HepG2 (cell line): Measurements from ENCODE around the gene ICAM3. TPM values are rescaled to one million over a fixed set of nuclear protein-coding genes. Genes with fewer than 3 reads are reported as not detected.

ENCODE experiments used
- FOXK2 ChIP-seq: fragments of 450-650 bp; IDR thresholded peaks from 2 replicates; pipeline ENCODE4 v1.6.1; 2016
- ISX ChIP-seq: sonication (generic); formaldehyde crosslinking; conservative IDR thresholded peaks from 2 replicates; pipeline ENCODE4 v1.5.0; 2020; ENCODE audit warnings: missing genetic modification reagents
- KDM5B ChIP-seq: sonication (generic); formaldehyde crosslinking; IDR thresholded peaks from 2 replicates; pipeline ENCODE4 v1.4.0; 2020; ENCODE audit warnings: missing genetic modification reagents, mild to moderate bottlenecking, borderline replicate concordance
- MAZ ChIP-seq, 2 experiments: sonication (generic) in 1 of 2; formaldehyde crosslinking in 1 of 2; IDR thresholded peaks; 2 replicates each; pipeline versions ENCODE4 v1.5.0 to v1.6.1; 2012 to 2020; ENCODE audit warnings: low read depth in 2 of 2, mild to moderate bottlenecking in 2 of 2, borderline replicate concordance in 1 of 2, improper control_type of control experiment in 1 of 2, low read length in 1 of 2, missing genetic modification reagents in 1 of 2, moderate library complexity in 1 of 2
- MYC ChIP-seq: sonication (generic); formaldehyde crosslinking; IDR thresholded peaks from 2 replicates; pipeline ENCODE4 v1.9.0; 2021; ENCODE audit warnings: missing genetic modification reagents, borderline replicate concordance
- PTBP1 ChIP-seq: fragments of 200-400 bp; formaldehyde crosslinking; IDR thresholded peaks from 2 replicates; pipeline ENCODE4 v1.6.1; 2018; ENCODE audit warnings: low read length, low read depth; ENCODE audit not compliant: poor library complexity, severe bottlenecking
- SKI ChIP-seq: fragments of 450-650 bp; IDR thresholded peaks from one replicate; pipeline ENCODE4 v1.6.1; 2018; ENCODE audit warnings: mild to moderate bottlenecking; ENCODE audit not compliant: partially characterized antibody
- ZNF224 ChIP-seq: sonication (generic); formaldehyde crosslinking; IDR thresholded peaks from 2 replicates; pipeline ENCODE4 v1.5.0; 2020; ENCODE audit warnings: mild to moderate bottlenecking, missing genetic modification reagents
- ZNF446 ChIP-seq: sonication (generic); formaldehyde crosslinking; IDR thresholded peaks from 2 replicates; pipeline ENCODE4 v1.5.0; 2020; ENCODE audit warnings: mild to moderate bottlenecking, missing genetic modification reagents
- ZNF674 ChIP-seq: sonication (generic); formaldehyde crosslinking; IDR thresholded peaks from 2 replicates; pipeline ENCODE4 v1.5.0; 2020; ENCODE audit warnings: low read depth, mild to moderate bottlenecking, missing genetic modification reagents
- ZNF766 ChIP-seq: sonication (generic); formaldehyde crosslinking; IDR thresholded peaks from 2 replicates; pipeline ENCODE4 v1.5.0; 2020; ENCODE audit warnings: missing genetic modification reagents, borderline replicate concordance
- ZNF788 ChIP-seq: sonication (generic); formaldehyde crosslinking; IDR thresholded peaks from 2 replicates; pipeline ENCODE4 v1.5.0; 2020; ENCODE audit warnings: mild to moderate bottlenecking, missing genetic modification reagents, borderline replicate concordance
- polyA plus RNA-seq, 8 experiments: library from polyadenylated mRNA; depleted of rRNA in 3 of 8; stranded (reverse) in 7 of 8; unstranded in 1 of 8; fragments of >200 nt; fragmentation: Illumina TruSeq in 4 of 8; extraction: Trizol in 4 of 8; gene quantifications; 2 replicates each; pipeline versions ENCODE4 v1.2.1 to v1.2.3, GENCODE V29; 2011 to 2016; ENCODE audit warnings: low read depth in 4 of 8, missing spikeins in 1 of 8, mixed read lengths in 1 of 8; ENCODE audit not compliant: insufficient read depth in 1 of 8
- total RNA-seq, 5 experiments: library from RNA; depleted of rRNA; stranded (reverse); fragments of >200 nt; fragmentation: Illumina TruSeq; extraction: Trizol; gene quantifications; 2 replicates each; pipeline ENCODE4 v1.2.3, GENCODE V29; 2016; ENCODE audit warnings: low read depth in 1 of 5
- TF ChIP-seq, protein P1 (sequence below): sonication (generic); formaldehyde crosslinking; IDR thresholded peaks from 2 replicates; pipeline ENCODE4 v1.4.0; 2020; ENCODE audit warnings: missing genetic modification reagents
- TF ChIP-seq, protein P2 (sequence below): sonication (generic); formaldehyde crosslinking; conservative IDR thresholded peaks from 2 replicates; pipeline ENCODE4 v1.4.0; 2020; ENCODE audit warnings: mild to moderate bottlenecking, missing genetic modification reagents, moderate library complexity
- TF ChIP-seq, protein P3 (sequence below): sonication (generic); formaldehyde crosslinking; IDR thresholded peaks from 2 replicates; pipeline ENCODE4 v1.5.0; 2020; ENCODE audit warnings: mild to moderate bottlenecking, missing genetic modification reagents
- TF ChIP-seq, protein P4 (sequence below): sonication (generic); formaldehyde crosslinking; IDR thresholded peaks from 2 replicates; pipeline ENCODE4 v1.8.1; 2023; ENCODE audit warnings: mild to moderate bottlenecking, missing genetic modification reagents

ICAM3 gene
- total and polyA plus RNA-seq, 2 of the 13 experiments (the other 11 are each of a cell fraction or from before 2014, with no cell fraction given), result 14.1 to 21.0 TPM

DNA sequence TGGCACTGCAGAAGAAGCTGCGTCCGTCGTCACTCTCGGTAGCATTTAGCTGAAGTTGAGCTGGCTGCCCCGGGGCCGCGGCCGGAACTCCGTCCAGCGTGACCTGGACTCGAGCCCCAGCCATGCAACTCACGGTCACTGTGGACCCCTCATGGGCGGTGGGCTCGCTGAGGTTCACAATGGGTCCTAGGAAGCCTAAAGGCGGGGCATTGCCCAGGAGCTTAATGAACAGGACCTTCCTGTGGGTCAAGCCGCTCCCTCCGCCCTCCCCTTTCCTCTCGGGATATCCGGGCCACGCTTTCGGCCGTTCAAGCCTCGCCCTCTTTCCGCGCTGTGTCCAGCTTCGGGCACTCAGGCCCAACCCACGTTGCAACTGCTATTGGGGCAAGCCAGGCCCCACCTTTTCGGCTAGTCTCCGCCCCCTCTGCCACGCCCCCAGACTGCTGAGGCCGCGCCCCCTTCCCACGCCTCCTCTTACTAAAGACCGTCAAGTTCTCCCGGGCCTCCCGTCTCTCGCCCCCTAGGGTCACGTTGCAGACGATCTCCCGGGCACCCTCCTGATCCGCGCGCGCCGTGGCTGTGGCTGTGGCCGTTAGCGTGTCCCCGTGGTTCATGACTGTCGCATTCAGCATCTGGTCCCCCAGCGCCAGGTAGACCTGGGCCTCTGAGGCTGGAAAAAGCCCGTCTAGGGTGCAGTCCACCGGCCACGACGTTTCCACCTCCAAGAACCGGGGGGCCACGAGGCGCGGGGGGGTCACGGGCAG is 4.7 kb downstream of the ICAM3 start (continued):
- TF ChIP-seq, protein P1, sequence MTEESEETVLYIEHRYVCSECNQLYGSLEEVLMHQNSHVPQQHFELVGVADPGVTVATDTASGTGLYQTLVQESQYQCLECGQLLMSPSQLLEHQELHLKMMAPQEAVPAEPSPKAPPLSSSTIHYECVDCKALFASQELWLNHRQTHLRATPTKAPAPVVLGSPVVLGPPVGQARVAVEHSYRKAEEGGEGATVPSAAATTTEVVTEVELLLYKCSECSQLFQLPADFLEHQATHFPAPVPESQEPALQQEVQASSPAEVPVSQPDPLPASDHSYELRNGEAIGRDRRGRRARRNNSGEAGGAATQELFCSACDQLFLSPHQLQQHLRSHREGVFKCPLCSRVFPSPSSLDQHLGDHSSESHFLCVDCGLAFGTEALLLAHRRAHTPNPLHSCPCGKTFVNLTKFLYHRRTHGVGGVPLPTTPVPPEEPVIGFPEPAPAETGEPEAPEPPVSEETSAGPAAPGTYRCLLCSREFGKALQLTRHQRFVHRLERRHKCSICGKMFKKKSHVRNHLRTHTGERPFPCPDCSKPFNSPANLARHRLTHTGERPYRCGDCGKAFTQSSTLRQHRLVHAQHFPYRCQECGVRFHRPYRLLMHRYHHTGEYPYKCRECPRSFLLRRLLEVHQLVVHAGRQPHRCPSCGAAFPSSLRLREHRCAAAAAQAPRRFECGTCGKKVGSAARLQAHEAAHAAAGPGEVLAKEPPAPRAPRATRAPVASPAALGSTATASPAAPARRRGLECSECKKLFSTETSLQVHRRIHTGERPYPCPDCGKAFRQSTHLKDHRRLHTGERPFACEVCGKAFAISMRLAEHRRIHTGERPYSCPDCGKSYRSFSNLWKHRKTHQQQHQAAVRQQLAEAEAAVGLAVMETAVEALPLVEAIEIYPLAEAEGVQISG (CRISPR knock-in tag), result peak; percentile 77
- TF ChIP-seq FOXK2 (no peak), PTBP1 (no peak), ZNF446 (CRISPR knock-in tag) (no peak), SKI (no peak), ZNF224 (no peak), ZNF788 (CRISPR knock-in tag) (peak; percentile 74; the same call in 1 of the 2 replicates), ZNF674 (CRISPR knock-in tag) (0 out of 2 replicates have a peak, but pooled peaks have one; percentile 51), KDM5B (CRISPR knock-in tag) (peak; percentile 88), MAZ (IDR thresholded peaks at IDR 0.05; ENCODE audit: borderline replicate concordance, low read depth, low read length) (peak; percentile 58), MAZ (CRISPR knock-in tag; IDR thresholded peaks at IDR 0.05; ENCODE audit: low read depth) (peak; percentile 78), ZNF766 (CRISPR knock-in tag) (0 out of 2 replicates have a peak, but pooled peaks have one; percentile 35), MYC (CRISPR knock-in tag) (peak; percentile 87; the same call in 1 of the 2 replicates), ISX (peak; percentile 54; the same call in 1 of the 2 replicates)
- TF ChIP-seq, protein P2, sequence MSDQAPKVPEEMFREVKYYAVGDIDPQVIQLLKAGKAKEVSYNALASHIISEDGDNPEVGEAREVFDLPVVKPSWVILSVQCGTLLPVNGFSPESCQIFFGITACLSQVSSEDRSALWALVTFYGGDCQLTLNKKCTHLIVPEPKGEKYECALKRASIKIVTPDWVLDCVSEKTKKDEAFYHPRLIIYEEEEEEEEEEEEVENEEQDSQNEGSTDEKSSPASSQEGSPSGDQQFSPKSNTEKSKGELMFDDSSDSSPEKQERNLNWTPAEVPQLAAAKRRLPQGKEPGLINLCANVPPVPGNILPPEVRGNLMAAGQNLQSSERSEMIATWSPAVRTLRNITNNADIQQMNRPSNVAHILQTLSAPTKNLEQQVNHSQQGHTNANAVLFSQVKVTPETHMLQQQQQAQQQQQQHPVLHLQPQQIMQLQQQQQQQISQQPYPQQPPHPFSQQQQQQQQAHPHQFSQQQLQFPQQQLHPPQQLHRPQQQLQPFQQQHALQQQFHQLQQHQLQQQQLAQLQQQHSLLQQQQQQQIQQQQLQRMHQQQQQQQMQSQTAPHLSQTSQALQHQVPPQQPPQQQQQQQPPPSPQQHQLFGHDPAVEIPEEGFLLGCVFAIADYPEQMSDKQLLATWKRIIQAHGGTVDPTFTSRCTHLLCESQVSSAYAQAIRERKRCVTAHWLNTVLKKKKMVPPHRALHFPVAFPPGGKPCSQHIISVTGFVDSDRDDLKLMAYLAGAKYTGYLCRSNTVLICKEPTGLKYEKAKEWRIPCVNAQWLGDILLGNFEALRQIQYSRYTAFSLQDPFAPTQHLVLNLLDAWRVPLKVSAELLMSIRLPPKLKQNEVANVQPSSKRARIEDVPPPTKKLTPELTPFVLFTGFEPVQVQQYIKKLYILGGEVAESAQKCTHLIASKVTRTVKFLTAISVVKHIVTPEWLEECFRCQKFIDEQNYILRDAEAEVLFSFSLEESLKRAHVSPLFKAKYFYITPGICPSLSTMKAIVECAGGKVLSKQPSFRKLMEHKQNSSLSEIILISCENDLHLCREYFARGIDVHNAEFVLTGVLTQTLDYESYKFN (CRISPR knock-in tag), result peak; percentile 16; the same call in 1 of the 2 replicates
- TF ChIP-seq, protein P3, sequence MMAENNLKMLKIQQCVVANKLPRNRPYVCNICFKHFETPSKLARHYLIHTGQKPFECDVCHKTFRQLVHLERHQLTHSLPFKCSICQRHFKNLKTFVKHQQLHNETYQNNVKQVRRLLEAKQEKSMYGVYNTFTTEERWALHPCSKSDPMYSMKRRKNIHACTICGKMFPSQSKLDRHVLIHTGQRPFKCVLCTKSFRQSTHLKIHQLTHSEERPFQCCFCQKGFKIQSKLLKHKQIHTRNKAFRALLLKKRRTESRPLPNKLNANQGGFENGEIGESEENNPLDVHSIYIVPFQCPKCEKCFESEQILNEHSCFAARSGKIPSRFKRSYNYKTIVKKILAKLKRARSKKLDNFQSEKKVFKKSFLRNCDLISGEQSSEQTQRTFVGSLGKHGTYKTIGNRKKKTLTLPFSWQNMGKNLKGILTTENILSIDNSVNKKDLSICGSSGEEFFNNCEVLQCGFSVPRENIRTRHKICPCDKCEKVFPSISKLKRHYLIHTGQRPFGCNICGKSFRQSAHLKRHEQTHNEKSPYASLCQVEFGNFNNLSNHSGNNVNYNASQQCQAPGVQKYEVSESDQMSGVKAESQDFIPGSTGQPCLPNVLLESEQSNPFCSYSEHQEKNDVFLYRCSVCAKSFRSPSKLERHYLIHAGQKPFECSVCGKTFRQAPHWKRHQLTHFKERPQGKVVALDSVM (CRISPR knock-in tag), result peak; percentile 20; the same call in 1 of the 2 replicates
- TF ChIP-seq, protein P4, sequence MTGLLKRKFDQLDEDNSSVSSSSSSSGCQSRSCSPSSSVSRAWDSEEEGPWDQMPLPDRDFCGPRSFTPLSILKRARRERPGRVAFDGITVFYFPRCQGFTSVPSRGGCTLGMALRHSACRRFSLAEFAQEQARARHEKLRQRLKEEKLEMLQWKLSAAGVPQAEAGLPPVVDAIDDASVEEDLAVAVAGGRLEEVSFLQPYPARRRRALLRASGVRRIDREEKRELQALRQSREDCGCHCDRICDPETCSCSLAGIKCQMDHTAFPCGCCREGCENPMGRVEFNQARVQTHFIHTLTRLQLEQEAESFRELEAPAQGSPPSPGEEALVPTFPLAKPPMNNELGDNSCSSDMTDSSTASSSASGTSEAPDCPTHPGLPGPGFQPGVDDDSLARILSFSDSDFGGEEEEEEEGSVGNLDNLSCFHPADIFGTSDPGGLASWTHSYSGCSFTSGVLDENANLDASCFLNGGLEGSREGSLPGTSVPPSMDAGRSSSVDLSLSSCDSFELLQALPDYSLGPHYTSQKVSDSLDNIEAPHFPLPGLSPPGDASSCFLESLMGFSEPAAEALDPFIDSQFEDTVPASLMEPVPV, result peak; percentile 72; the same call in 1 of the 2 replicates
